Cardiac fibroblast (primary cell): ENCODE measurements around the gene FASTKD3.

Source experiments
- DNase-seq, 2 donors: peaks; one replicate each; pipeline versions ENCODE4 v3.0.0 to v3.0.0-alpha.2; 2010; ENCODE audit warnings: low read depth in 2 of 2
- H3K4me3 ChIP-seq, 2 donors: replicated peaks in 1 of 2; 1 replicate in 1 of 2; 2 replicates in 1 of 2; pipeline ENCODE4 v1.5.1; 2011; ENCODE audit warnings: low read depth in 2 of 2, low read length in 2 of 2, mild to moderate bottlenecking in 2 of 2, moderate library complexity in 1 of 2
- TF ChIP-seq, protein P1 (sequence below): IDR thresholded peaks from one replicate; pipeline ENCODE4 v1.5.1; 2011; ENCODE audit warnings: low read depth, mild to moderate bottlenecking, low read length, inconsistent platforms

The FASTKD3 gene

DNA sequence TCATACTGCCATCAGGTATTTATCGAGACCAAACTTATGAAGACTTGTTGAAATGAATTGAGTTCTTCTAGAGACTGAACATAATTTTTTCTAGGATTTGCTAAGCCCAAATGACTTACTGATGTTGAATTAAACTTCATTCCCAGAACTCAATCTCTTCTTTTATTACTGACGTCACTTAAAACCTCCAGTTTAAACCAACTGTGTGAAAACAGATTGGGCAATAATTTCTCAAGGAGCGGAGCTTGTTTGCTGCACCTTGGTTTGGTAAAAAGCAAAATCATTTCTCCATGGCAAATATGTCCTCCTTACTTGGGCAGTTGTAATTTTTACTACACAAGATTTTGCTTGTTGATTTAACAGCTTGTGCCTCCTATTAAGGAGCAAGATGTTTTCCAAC lies 55.3 kb downstream of the FASTKD3 start:
- TF ChIP-seq, protein P1, sequence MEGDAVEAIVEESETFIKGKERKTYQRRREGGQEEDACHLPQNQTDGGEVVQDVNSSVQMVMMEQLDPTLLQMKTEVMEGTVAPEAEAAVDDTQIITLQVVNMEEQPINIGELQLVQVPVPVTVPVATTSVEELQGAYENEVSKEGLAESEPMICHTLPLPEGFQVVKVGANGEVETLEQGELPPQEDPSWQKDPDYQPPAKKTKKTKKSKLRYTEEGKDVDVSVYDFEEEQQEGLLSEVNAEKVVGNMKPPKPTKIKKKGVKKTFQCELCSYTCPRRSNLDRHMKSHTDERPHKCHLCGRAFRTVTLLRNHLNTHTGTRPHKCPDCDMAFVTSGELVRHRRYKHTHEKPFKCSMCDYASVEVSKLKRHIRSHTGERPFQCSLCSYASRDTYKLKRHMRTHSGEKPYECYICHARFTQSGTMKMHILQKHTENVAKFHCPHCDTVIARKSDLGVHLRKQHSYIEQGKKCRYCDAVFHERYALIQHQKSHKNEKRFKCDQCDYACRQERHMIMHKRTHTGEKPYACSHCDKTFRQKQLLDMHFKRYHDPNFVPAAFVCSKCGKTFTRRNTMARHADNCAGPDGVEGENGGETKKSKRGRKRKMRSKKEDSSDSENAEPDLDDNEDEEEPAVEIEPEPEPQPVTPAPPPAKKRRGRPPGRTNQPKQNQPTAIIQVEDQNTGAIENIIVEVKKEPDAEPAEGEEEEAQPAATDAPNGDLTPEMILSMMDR: no peak
- no peak for DNase-seq

GRCh38 chr5:7813007-7813406 lies 55.8 kb downstream of the FASTKD3 start:
- no peak for DNase-seq
- no peak overlapping the region for H3K4me3 ChIP-seq
- TF ChIP-seq, protein P1: no peak

More for the DNA sequence above, 55.3 kb downstream of the FASTKD3 start:
- H3K4me3 ChIP-seq: no peak overlapping the region

GRCh38 chr5:7811715-7812114 lies 57.1 kb downstream of the FASTKD3 start:
- DNase-seq: no peak
- H3K4me3 ChIP-seq: no peak overlapping the region
- TF ChIP-seq, protein P1: no peak
